ENCODE data around the gene OR2AE1.

The OR2AE1 gene

GRCh38 chr7:99860281-99861127 is 16.3 kb downstream of the OR2AE1 start:
- H3K27ac ChIP-seq: peak overlapping the region; percentile 62
- DNase-seq (ENCODE audit: low read depth, low spot score): no peak

DNA sequence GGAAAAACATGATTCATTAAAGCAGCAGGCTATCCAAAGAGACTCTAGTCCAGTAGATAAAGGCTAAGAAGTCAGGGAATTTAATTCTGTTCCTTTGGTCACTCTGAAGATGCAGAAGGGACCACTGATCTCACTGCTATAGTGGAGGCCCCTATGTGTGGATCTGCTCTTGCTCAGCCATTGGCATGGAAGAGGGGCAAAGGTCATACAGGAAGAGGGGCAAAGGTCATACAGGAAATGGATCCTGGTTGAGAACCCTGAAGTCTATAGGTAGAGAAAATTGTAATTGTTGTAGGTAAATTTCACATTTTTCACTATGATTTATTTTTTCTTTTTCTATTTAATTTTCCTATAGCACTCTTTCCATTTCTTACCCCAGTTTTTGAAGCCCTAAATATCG is 21.6 kb downstream of the OR2AE1 start:
- H3K27ac ChIP-seq: no peak overlapping the region
- no peak for DNase-seq (ENCODE audit: low read depth, low spot score)

DNA sequence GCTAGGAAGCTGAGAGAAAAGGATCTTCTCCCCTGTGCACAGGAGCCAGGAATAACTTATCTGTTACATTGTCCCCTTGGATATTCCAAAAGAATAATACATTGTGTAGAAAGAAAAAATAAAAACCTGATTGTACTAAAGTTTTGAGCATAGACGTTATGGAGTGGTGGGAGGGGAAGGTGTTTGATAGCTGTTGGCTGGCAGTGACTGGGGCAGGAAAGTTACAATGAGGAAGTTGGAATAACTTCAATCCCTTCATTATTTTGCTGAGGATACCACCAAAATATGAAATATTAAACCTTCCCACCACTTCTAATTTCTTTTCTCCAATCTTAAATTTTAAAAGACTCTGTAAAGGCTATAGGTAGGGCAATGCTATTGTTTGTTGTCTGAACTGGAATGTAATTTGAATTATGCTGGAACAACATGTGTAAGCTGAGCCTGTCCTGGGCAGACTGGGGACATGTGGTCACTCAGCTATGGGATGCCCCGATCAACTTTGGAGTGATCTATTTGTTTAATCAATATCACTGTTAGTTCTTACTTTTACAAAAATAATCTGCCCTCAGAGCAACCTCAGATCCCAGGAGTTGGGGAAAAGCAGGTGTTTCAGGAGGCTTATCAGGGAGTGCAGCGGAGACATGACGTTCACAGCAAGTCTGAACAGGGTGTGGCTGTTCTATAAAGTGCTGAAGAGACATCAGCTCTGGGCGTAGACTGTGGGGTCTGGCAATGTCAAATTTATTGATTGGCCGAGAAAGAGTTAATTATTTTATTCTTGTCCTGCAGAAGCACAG is 28.2 kb downstream of the OR2AE1 start:
- H3K27ac ChIP-seq: no peak overlapping the region
- DNase-seq (ENCODE audit: low read depth, low spot score): no peak

DNA sequence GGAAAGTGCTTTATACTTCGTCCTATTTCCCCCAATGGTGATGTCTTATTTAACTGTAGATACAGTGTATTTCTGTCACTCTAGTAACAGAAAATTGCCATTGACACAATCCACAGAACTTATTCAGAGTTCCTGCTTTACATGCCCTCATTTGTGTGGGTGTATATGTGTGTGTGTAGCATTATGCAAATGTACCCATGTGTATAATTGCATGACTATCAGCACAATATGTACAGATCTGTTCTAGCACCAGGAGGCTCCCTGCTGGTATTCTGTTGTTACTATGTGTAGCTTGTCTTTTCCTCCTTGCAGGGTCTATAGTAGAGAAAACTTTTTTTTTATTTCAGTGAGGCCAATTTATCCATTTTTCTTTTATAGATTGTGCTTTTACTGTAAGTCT is 32.5 kb downstream of the OR2AE1 start:
- DNase-seq (ENCODE audit: low read depth, low spot score): no peak
- no peak overlapping the region for H3K27ac ChIP-seq

DNA sequence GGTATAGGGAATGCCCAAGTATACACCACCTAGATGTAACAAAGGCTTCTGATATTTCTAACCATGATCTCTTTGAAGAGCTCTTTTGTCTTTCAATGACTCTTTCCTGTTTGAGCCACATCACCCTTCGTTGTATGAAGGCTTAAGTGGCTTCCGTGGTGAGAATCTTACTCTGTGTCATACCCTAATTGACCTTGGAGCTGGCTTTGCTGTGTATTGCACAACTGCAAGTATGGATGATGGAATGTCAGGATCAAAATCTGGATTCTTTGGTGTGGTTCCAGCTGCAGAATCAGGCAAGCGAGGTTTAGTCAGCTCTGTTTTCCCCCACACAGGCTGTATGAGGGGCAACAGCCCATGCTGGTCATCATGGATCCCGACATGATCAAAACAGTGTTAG is 33.0 kb downstream of the OR2AE1 start:
- no peak overlapping the region for H3K27ac ChIP-seq
- DNase-seq (ENCODE audit: low read depth, low spot score): no peak

DNA sequence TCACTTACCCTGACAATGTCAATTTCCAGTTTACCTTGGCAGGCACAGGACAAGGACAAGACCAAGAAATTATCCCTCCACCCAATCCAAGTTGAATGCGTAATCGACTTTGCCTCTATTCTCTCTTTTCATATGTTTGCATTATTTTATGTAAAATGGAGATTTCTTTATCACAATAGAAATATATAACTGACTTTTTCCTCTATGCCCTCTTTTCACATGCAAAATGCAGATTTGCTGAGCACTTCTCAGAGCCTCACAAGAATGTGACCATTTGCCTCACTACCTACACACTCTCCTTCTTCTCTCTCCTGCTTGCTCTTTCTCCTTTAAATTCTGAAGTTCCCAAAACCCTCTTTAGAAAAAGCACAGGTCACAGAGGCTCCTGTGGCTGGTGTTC is 33.9 kb downstream of the OR2AE1 start:
- DNase-seq (ENCODE audit: low read depth, low spot score): no peak
- no peak overlapping the region for H3K27ac ChIP-seq

- no peak for DNase-seq (ENCODE audit: low read depth, low spot score)
- peak overlapping the region; percentile 41 for H3K27ac ChIP-seq
These were observed 36.5 kb downstream of the OR2AE1 start for GRCh38 chr7:99840136-99840869.

- peak; percentile 71 for DNase-seq (ENCODE audit: low read depth, low spot score)
- H3K27ac ChIP-seq: peak overlapping the region; percentile 41
These were observed 37.4 kb downstream of the OR2AE1 start for GRCh38 chr7:99839287-99840021.

DNA sequence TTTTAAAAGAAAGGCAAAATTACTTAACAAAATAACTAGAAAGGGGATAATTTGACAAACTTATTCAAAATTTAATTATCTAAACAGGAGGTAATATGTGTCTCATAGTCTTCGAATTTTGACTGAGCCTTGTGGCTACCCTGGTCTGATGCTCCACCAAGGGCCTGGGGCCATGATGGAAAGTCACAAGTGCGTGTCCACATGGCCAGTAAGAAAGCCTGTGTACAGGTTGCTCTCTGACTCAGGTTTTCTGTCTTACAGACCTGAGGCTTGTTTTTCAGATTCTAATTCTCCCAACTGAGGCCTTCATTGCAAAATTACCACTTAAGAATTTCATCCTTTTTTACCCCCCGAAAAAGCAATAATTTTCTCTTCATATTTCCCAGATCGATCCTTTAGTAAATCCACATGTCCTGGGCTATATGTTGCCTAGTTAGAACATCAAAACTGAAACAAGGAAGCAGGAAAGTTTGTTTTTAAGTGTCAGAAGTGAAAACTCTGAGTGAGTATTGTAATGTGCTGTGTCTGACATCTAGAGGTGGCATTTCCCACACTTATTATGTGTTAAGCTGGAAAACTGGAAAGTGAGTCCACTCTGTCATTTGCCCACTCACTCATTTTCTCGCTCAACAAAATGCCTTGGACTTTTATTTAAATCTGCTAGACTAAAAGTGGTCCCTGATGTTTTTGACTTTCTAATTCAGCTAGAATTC is 39.0 kb downstream of the OR2AE1 start:
- no peak for DNase-seq (ENCODE audit: low read depth, low spot score)
- no peak overlapping the region for H3K27ac ChIP-seq

DNA sequence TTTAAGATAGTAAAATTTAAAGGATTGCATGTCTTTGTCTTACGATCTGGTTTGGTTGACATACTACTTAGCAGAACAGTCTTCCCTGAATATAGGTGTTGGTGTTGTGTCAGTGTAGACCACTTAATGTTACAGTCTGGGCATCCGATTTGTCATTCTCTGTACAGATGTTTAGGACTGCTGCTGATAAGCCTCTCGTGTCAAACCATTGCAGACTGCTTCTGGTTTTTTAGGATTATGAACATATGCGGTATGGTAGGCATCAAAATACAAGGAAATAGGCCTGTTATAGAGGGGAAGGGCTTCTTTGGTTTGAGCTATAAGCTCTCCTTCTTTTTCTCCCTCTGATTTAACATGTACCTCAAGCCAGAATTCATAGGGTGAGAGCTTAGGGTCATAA is 41.6 kb downstream of the OR2AE1 start:
- H3K27ac ChIP-seq: no peak overlapping the region

DNA sequence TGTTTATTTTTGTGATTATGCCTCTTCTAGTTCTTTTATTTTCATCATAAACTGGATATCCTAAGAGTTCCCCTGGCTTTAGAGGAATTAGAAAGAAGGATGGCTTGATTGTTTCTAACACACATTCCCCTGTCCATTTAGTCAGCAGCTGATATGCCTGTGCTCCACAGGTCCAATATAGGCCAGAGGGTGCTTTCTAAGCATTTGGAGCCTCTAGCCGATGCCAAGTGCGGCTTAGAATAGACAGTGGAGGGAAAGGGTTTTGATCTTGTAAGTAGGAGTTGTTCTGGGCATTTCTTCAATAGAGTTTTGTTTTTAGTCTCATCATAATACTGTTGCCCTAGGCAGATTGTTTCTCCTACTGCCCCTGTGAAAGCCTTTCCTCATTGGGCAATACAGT is 42.5 kb downstream of the OR2AE1 start:
- no peak overlapping the region for H3K27ac ChIP-seq
- no peak for DNase-seq (ENCODE audit: low read depth, low spot score)

More for the DNA sequence above, 41.6 kb downstream of the OR2AE1 start:
- no peak for DNase-seq (ENCODE audit: low read depth, low spot score)

- DNase-seq (ENCODE audit: low read depth, low spot score): no peak
- no peak overlapping the region for H3K27ac ChIP-seq
These were observed 43.5 kb downstream of the OR2AE1 start for GRCh38 chr7:99833289-99833877.

DNA sequence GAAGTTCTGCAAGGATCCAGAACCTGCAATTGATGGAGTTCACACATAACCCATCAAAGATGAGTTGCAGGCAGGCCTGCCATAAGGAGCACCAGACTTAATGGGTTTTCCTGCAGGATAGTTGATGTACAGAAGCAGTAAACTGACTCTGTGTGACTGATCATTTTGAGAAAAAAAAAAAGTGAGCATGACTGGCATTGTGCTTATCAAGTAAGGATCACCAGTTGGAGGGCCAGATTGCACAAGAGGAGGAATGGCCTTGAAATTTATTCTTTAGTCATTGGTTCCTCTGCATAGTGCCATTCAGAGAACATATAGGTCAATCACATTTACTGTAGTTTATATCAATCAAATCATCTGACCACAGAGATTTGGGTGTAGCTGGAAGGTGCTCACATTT is 45.2 kb downstream of the OR2AE1 start:
- no peak for DNase-seq (ENCODE audit: low read depth, low spot score)

GRCh38 chr7:99829524-99830160 is 47.2 kb downstream of the OR2AE1 start:
- no peak overlapping the region for H3K27ac ChIP-seq
- DNase-seq (ENCODE audit: low read depth, low spot score): no peak

More for the DNA sequence above, 45.2 kb downstream of the OR2AE1 start:
- H3K27ac ChIP-seq: no peak overlapping the region

GRCh38 chr7:99828811-99829210 is 48.0 kb downstream of the OR2AE1 start:
- no peak overlapping the region for H3K27ac ChIP-seq
- DNase-seq (ENCODE audit: low read depth, low spot score): no peak

DNA sequence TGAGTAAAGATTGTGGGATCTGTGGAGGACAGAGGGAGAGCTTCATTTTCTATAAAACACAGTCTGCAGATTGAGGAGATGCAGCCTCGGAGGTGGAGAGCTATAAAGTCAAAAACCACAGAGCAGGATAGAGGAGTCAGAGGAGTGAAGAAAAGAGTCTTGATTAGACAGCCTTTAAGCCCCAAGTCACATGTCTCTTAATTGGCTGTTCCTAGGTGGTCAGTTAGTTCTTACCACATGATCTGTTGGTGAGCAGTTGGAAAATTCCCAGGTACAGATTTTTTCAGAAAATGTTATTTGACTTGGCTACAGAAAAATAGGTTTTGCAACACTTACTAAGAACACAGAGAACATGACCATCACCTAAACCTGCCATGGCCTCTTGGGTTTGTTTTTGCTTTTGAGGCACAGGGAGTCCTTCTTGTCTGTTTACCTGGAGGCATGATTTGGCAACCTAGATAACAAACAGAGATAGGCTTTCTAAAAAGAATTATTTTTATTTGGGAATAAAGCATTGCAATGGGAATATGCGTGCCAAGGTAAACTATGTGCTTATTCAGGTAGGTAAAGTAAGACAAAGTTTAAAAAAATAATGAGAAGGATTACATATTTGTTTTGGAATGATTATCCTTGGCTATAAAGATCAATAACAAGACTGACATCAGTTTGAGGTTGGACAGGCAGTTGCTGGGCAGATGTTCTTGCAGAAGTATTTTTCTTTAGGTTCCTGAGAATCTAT is 49.6 kb downstream of the OR2AE1 start:
- H3K27ac ChIP-seq: no peak overlapping the region
- DNase-seq (ENCODE audit: low read depth, low spot score): no peak
